Immature natural killer cell (primary cell): ENCODE measurements around the gene IL21. TPM values are rescaled to one million over a fixed set of nuclear protein-coding genes. Genes with fewer than 3 reads are reported as not detected.
"Not testable (repeated sequence)": the region's sequence is repeated elsewhere in the genome, so short reads cannot be mapped to it uniquely, and the experiment has no call there.

Experiments used
- DNase-seq, 3 donors: peaks; one replicate each; pipeline ENCODE4 v3.0.0; 2022; ENCODE audit warnings: mixed read lengths in 1 of 3
- H3K27ac Mint-ChIP-seq, 6 donors: one replicate each; pipeline ENCODE4 v1.8.0; 2020; ENCODE audit warnings: mixed read lengths in 6 of 6, mild to moderate bottlenecking in 5 of 6, inconsistent platforms in 4 of 6, moderate library complexity in 3 of 6
- H3K27me3 Mint-ChIP-seq, 3 donors: one replicate each; pipeline ENCODE4 v1.8.0; 2020 to 2021; ENCODE audit warnings: low read depth in 3 of 3, mild to moderate bottlenecking in 3 of 3, mixed read lengths in 3 of 3, moderate library complexity in 3 of 3, inconsistent platforms in 1 of 3
- H3K36me3 Mint-ChIP-seq, 3 donors: one replicate each; pipeline ENCODE4 v1.8.0; 2020; ENCODE audit warnings: mixed read lengths in 3 of 3, inconsistent platforms in 2 of 3, mild to moderate bottlenecking in 2 of 3
- H3K4me1 Mint-ChIP-seq, 2 donors: one replicate each; pipeline ENCODE4 v1.8.0; 2020; ENCODE audit warnings: inconsistent platforms in 2 of 2, mild to moderate bottlenecking in 2 of 2, mixed read lengths in 2 of 2, moderate library complexity in 1 of 2
- H3K4me3 Mint-ChIP-seq, 5 donors: one replicate each; pipeline ENCODE4 v1.8.0; 2020; ENCODE audit warnings: mild to moderate bottlenecking in 5 of 5, mixed read lengths in 5 of 5, inconsistent platforms in 3 of 5, moderate library complexity in 3 of 5
- H3K9me3 Mint-ChIP-seq, 6 donors: one replicate each; pipeline ENCODE4 v1.8.0; 2020; ENCODE audit warnings: mild to moderate bottlenecking in 6 of 6, mixed read lengths in 6 of 6, inconsistent platforms in 4 of 6, moderate library complexity in 3 of 6
- polyA plus RNA-seq, 3 donors: library from polyadenylated mRNA; unstranded; fragments of 300-500 nt; fragmentation: Illumina TruSeq; gene quantifications; one replicate each; pipeline ENCODE4 v1.2.3, GENCODE V29; 2021

IL21 gene
- polyA plus RNA-seq, 3 donors from 2014 or later = not detected

DNA sequence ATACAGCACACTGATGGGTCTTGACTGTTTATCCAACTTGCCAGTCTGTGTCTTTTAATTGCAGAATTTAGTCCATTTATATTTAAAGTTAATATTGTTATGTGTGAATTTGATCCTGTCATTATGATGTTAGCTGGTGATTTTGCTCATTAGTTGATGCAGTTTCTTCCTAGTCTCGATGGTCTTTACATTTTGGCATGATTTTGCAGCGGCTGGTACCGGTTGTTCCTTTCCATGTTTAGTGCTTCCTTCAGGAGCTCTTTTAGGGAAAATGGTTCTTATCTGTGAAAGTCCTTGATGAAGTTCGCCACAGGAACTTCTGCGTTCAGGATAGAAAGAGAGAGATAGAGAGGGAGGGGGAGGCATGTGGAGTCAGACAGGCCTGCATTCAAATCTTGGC is 35.7 kb upstream of the IL21 start:
- H3K27ac Mint-ChIP-seq, DNase-seq, H3K9me3 Mint-ChIP-seq, H3K4me3 Mint-ChIP-seq, H3K36me3 Mint-ChIP-seq, H3K4me1 Mint-ChIP-seq, H3K27me3 Mint-ChIP-seq: not testable (repeated sequence)

DNA sequence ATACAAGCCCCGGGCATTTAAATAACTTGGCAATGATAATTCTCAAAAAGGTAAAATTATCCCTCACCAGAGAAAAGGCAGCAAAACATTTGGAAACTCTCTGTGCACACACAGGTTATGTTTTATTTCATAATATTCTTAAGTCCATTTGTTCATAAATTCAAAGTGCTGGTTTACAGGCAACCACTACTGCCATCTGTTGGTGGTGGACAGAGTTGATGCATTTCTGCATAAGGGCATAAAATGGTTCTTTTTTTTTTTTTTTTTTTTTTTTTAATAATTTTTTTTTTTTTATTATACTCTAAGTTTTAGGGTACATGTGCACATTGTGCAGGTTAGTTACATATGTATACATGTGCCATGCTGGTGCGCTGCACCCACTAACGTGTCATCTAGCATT is 31.5 kb upstream of the IL21 start:
- no peaks in the 10 kb centered on the region for H3K4me1 Mint-ChIP-seq
- H3K9me3 Mint-ChIP-seq = peaks cover 0 to 4% (median 0%) of the 10 kb centered on the region in 6 donors
- H3K4me3 Mint-ChIP-seq = no peak overlapping the region
- no peaks in the 10 kb centered on the region for H3K36me3 Mint-ChIP-seq
- no peak for DNase-seq
- H3K27me3 Mint-ChIP-seq = peaks cover 0 to 2% (median 2%) of the 10 kb centered on the region in 3 donors
- H3K27ac Mint-ChIP-seq = no peak overlapping the region

DNA sequence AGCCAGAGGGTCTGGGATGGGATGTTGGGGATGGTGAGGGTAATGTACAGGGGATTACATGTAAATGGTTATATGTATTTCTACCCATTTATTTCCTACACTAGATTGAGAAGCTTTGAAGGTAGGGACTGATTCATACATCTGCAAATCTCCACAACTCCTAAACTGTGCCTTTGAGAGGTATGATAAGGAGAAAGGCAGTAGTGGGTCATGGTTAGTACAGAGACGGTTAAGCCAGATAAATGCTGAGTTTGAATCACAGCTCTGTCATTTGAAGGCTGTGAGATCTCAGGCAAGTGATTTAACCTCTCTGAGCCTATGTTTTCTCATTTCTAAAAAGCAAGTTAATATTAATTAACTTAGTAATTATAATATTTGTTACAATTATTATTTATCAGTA is 29.3 kb upstream of the IL21 start:
- Mint-ChIP-seq H3K27me3 (peaks cover 2% of the 10 kb centered on the region in 3 donors), H3K27ac (no peak overlapping the region), H3K36me3 (no peaks in the 10 kb centered on the region), H3K4me1 (no peaks in the 10 kb centered on the region), H3K4me3 (no peak overlapping the region), H3K9me3 (no peaks in the 10 kb centered on the region)
- DNase-seq = no peak

DNA sequence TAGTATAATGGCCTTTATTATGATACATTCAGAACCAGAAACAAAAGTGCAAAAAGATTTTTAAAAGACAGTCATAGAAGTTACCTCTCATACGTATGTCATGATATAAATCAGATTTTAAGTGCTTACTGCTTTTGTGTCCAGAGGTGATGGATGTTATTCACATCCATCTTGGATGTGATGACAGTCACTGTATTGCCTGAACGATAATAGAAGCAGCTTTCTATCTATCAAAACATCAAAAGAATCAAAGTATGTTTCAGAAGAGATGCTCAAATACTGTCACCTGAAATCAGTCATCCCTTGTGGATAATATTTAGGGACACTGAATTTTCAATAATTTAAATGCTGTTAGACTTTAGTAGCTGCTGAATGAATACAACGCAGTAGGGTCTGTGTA is 26.8 kb upstream of the IL21 start:
- H3K36me3 Mint-ChIP-seq = no peaks in the 10 kb centered on the region
- no peak overlapping the region for H3K4me3 Mint-ChIP-seq
- peaks cover 2 to 8% (median 2%) of the 10 kb centered on the region in 3 donors for H3K27me3 Mint-ChIP-seq
- no peak overlapping the region for H3K27ac Mint-ChIP-seq
- H3K9me3 Mint-ChIP-seq = no peaks in the 10 kb centered on the region
- no peaks in the 10 kb centered on the region for H3K4me1 Mint-ChIP-seq
- DNase-seq = no peak

DNA sequence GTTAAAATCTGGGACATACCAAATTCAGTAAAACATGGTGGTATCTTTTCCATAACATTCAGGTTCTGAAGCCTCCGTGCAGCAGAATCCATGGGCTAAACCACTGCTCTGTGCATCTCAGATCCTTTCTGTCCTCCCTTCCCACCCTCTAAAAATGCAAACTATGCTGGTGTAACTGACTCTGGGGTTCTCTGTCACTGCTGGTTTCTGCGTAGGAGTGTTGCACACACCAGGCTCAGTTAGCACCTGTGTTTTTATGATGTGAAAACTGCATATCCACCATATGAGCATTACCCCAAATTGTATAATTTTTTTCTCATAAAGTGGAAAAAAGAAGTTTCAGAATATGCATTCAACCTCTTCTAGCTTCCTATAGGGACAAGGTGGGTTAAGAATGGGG is 22.4 kb upstream of the IL21 start:
- no peak for DNase-seq
- H3K27ac Mint-ChIP-seq = no peak overlapping the region
- H3K4me1 Mint-ChIP-seq = no peaks in the 10 kb centered on the region
- H3K9me3 Mint-ChIP-seq = no peaks in the 10 kb centered on the region
- H3K4me3 Mint-ChIP-seq = no peak overlapping the region
- no peaks in the 10 kb centered on the region for H3K36me3 Mint-ChIP-seq
- H3K27me3 Mint-ChIP-seq = peaks cover 2 to 8% (median 2%) of the 10 kb centered on the region in 3 donors

DNA sequence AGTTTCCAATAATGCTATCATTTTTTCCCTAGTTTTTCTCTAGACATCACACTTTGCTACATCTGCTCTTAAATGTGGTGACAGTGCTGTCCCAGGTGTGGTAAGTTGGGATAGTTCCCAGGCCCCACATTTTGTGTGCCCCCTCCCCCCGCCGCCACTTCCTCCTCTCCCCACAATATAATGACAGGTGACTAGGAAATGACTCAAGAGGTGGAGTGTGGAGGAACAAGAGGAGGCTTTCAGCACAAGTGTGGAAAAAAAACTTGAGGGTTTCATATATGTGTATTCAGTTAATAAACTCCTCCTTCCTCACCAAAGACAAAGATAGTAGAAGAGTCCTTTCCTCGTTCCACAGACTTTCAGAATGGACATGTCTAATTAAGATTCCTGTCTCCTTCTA is 18.3 kb upstream of the IL21 start:
- Mint-ChIP-seq H3K27ac (no peak overlapping the region), H3K9me3 (no peaks in the 10 kb centered on the region), H3K4me1 (no peaks in the 10 kb centered on the region), H3K36me3 (no peaks in the 10 kb centered on the region), H3K27me3 (peaks cover 0 to 3% (median 0%) of the 10 kb centered on the region in 3 donors), H3K4me3 (no peak overlapping the region)
- DNase-seq = no peak

DNA sequence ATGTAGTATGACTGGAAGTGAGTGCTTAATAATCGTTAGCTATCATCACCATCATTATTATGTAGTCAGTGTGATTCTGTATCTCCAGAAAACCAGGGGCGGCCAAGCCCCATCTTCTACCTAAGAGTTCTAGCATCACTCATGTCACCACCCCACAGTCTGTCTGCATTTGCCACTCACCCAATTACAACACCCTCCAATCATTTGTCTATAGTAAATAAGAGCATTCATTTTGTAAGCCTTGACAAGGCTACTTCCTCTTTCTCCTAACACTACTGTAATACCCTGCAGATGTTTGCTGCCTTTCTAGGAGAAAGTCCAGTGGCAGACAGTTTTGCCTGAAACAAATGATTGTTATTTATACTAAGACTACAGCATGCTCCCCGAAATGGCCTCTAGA is 15.8 kb upstream of the IL21 start:
- no peaks in the 10 kb centered on the region for H3K9me3 Mint-ChIP-seq
- H3K27ac Mint-ChIP-seq = no peak overlapping the region
- H3K27me3 Mint-ChIP-seq = no peaks in the 10 kb centered on the region
- H3K4me1 Mint-ChIP-seq = no peaks in the 10 kb centered on the region
- DNase-seq = no peak
- no peak overlapping the region for H3K4me3 Mint-ChIP-seq
- H3K36me3 Mint-ChIP-seq = no peaks in the 10 kb centered on the region

DNA sequence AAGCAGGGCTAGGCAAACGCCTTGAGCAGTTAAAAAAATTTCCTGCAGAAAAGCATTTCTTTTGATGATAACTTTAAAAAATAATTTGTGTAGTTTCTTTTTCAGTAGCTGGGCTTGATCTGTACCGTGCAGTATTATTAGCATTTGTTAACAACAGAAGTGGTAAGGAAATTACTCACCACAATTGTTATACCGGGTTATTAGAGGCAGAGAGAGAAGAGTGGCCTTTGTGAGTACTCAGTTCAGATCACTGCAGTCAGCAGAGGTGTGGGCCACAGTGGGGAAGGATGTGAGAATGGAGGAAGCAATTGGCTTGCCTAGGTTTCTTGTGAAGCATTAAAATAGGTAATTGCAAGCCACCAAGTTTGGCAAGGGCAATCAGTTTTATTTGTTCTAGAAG is 14.3 kb upstream of the IL21 start:
- DNase-seq = no peak
- H3K9me3 Mint-ChIP-seq = no peaks in the 10 kb centered on the region
- no peak overlapping the region for H3K4me3 Mint-ChIP-seq

DNA sequence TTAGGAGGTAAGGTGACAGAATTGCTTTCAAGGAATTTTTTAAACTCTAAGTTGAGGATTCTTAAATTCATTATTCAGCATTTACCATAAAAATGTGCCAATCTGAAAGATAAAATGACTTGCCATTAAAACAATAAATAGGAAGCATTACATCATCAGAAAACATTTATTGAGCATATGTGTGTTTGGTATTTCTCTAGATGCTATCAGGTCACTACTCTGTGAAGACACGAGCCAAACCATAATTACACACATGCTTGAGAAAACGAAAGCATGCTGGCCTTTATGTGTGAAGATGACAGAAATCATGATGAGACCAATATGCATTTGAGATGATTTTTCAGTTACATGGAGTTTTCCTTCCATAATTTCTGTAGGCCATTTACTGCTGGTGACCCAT is 12.3 kb upstream of the IL21 start:
- Mint-ChIP-seq H3K27ac (no peak overlapping the region), H3K36me3 (no peaks in the 10 kb centered on the region), H3K4me1 (no peaks in the 10 kb centered on the region), H3K4me3 (no peak overlapping the region), H3K27me3 (no peaks in the 10 kb centered on the region), H3K9me3 (no peaks in the 10 kb centered on the region)
- no peak for DNase-seq

More for the DNA sequence above, 14.3 kb upstream of the IL21 start:
- H3K27me3 Mint-ChIP-seq = no peaks in the 10 kb centered on the region
- no peaks in the 10 kb centered on the region for H3K4me1 Mint-ChIP-seq
- no peaks in the 10 kb centered on the region for H3K36me3 Mint-ChIP-seq
- no peak overlapping the region for H3K27ac Mint-ChIP-seq

DNA sequence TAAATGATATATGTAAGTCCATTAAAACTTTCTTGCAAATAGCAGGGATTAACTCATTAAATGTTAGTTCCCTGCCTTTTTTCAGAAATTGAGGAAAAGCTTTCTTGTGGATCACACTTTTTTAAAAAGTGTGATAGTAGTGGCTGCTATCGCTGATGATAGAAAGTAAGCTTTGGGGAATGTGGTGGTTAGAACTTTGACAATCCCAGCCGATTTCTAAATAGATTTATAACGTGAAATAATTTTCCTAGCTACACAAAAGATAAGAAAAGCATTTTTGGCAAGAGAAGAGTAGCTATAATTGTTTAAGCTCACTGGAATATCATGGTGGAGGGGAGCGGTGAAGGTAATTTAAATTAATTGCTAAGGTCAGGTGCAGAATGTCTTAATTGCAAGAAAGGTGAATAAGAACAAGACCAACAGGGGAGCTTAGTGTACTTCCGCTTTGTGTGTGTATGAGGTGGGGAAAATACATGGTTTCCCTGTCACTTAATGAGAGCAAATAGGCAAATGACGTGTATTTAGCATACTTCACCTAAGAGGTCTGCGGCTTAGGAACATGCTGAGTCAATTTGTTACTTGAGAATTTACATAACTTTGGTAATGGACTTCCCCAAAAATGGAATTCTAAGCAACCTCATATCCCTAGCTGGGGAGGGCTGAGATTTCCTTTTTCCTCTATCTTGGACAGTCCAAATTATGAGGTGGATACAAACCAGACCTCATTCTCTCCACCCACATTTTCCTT is 11.7 kb upstream of the IL21 start:
- H3K27ac Mint-ChIP-seq = no peak overlapping the region
- no peak for DNase-seq
- H3K27me3 Mint-ChIP-seq = no peaks in the 10 kb centered on the region
- no peaks in the 10 kb centered on the region for H3K36me3 Mint-ChIP-seq
- no peaks in the 10 kb centered on the region for H3K4me1 Mint-ChIP-seq
- H3K9me3 Mint-ChIP-seq = no peaks in the 10 kb centered on the region
- H3K4me3 Mint-ChIP-seq = no peak overlapping the region

DNA sequence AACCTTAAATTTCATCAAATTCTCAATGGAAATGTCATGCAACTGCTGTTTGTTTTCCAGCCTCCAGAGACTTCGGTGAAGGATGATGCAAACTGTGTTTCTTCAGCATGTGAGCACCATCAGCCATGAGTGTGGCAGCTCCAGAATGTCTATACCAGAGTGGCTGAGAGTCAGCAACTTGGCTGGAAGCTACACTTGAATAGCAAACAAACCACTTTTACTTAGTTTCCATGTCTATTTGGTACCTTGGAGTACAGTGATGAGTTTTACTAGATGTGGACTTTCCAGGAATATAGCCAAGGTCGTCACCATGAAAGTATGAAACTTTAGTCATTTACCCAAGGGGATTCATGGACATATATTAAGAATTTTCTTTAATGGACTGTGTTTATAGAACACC is 4.3 kb upstream of the IL21 start:
- no peaks in the 10 kb centered on the region for H3K4me1 Mint-ChIP-seq
- no peaks in the 10 kb centered on the region for H3K36me3 Mint-ChIP-seq
- no peaks in the 10 kb centered on the region for H3K9me3 Mint-ChIP-seq
- no peak for DNase-seq
- H3K4me3 Mint-ChIP-seq = no peak overlapping the region
- H3K27ac Mint-ChIP-seq = no peak overlapping the region
- no peaks in the 10 kb centered on the region for H3K27me3 Mint-ChIP-seq

DNA sequence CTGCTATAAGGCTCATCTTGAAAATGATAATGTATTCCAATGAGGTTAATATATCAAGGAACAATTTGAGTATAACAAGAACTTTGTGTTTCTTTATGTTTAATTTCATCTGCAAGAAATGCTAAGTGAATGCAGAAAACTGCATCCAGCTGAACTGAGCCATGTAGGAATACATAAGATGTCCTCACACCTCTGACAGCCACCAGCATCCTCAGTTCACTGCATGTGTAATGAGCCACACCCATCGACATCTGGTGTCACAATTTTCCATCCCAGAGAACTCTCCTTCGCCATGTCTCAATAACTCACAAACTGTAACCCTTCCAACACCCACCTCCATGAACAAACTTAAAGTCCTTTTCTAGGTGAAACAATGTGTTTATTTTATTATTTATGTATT is 3.3 kb upstream of the IL21 start:
- DNase-seq = no peak
- Mint-ChIP-seq H3K4me1 (no peaks in the 10 kb centered on the region), H3K36me3 (no peaks in the 10 kb centered on the region), H3K27ac (no peak overlapping the region), H3K27me3 (no peaks in the 10 kb centered on the region), H3K4me3 (no peak overlapping the region), H3K9me3 (no peaks in the 10 kb centered on the region)

DNA sequence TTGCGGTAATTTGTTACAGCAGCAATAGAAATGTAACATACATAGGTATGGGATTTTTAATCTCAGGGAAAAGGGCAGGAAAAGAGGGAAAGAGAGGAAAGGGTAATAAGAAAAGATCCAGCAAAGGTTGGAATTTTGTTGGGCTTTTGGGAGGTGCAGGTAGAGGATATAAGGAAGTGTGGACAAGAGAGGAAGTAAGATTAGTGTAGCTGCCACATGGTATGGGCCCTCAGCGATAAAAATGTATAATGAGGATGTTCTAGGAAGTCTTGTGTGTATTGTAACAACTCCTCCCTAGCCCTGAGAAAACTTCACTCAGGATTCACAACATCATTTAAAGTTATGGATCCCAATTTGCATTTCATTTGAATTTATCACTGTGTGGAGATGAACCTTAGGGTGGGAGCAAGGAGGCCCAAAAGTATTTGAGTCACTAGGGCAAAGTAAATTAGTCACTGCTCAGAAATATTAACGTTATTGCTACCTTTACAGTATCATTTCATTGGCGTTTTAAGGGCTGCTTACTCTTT is 2.8 kb upstream of the IL21 start:
- Mint-ChIP-seq H3K27ac (no peak overlapping the region), H3K9me3 (no peaks in the 10 kb centered on the region), H3K27me3 (no peaks in the 10 kb centered on the region), H3K36me3 (no peaks in the 10 kb centered on the region), H3K4me3 (no peak overlapping the region), H3K4me1 (no peaks in the 10 kb centered on the region)
- DNase-seq = no peak

DNA sequence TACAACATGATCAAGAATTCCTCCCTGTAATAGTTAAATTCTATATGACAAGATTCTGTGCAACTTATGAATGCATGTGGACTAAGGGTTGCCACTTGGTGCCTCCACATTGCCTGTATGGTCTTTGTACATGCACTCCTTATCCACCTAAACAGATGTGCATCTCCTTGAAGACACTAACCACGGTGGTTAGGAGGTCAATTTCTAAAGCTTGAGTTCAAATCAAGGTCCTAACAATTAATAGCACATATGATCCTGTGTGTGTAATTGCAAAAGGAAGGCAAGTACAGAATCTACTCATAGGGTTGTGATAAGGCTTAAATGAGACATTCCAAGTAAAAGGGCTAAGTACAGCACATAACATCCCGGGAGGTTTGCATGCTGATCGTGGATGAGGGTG is 1.5 kb upstream of the IL21 start:
- H3K4me1 Mint-ChIP-seq = no peaks in the 10 kb centered on the region
- H3K27me3 Mint-ChIP-seq = no peaks in the 10 kb centered on the region
- H3K4me3 Mint-ChIP-seq = no peak overlapping the region
- no peaks in the 10 kb centered on the region for H3K36me3 Mint-ChIP-seq
- H3K9me3 Mint-ChIP-seq = no peaks in the 10 kb centered on the region
- H3K27ac Mint-ChIP-seq = no peak overlapping the region
- DNase-seq = no peak

DNA sequence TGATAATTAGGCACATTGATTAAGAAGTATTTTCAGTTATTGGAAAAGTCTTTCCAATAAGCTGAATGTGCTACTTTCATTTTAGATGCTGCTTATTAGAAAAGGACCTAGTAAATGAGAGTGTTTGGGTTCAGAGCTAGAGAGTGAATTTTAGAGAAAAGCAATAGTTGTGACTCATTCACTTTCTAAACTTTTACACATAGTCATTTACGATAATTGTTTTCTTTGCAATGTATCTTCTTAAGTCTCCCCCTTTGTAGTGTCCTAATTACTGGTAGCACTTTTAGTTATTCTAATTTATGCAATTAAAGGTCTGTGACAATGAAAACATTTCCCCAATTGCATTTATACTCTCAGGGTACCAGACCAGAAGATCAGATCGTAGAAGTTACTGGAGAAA is 1.3 kb downstream of the IL21 start:
- no peaks in the 10 kb centered on the region for H3K36me3 Mint-ChIP-seq
- no peak overlapping the region for H3K4me3 Mint-ChIP-seq
- H3K27me3 Mint-ChIP-seq = no peaks in the 10 kb centered on the region
- H3K9me3 Mint-ChIP-seq = no peaks in the 10 kb centered on the region
- no peak for DNase-seq
- no peaks in the 10 kb centered on the region for H3K4me1 Mint-ChIP-seq
- H3K27ac Mint-ChIP-seq = no peak overlapping the region
